Measurements from ENCODE around the gene MAST3.

DNA sequence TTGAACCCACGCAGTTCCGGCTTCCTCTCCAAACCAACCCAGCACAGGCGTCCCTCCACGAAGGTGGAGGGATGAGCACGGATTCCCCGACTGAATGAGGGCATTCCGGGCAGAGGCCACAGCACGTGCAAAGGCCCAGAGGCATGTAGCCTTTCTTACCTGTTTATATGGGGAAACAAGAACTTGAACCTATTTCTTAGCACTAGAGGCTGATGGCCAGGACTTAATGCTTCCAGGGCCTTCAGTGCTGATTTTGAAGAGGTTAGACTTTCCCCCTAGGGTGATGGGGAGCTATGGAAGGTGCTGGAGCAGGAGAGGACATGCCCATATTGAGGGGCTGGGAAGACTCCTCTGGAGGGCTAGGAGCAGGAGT is 2.0 kb downstream of the MAST3 start:
- no peak for TF ChIP-seq POLR2A (IDR thresholded peaks at IDR 0.05)
- TF ChIP-seq, protein P1, sequence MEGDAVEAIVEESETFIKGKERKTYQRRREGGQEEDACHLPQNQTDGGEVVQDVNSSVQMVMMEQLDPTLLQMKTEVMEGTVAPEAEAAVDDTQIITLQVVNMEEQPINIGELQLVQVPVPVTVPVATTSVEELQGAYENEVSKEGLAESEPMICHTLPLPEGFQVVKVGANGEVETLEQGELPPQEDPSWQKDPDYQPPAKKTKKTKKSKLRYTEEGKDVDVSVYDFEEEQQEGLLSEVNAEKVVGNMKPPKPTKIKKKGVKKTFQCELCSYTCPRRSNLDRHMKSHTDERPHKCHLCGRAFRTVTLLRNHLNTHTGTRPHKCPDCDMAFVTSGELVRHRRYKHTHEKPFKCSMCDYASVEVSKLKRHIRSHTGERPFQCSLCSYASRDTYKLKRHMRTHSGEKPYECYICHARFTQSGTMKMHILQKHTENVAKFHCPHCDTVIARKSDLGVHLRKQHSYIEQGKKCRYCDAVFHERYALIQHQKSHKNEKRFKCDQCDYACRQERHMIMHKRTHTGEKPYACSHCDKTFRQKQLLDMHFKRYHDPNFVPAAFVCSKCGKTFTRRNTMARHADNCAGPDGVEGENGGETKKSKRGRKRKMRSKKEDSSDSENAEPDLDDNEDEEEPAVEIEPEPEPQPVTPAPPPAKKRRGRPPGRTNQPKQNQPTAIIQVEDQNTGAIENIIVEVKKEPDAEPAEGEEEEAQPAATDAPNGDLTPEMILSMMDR (IDR thresholded peaks at IDR 0.05) = no peak
